Nephron (organoid): ENCODE results near the gene ZNF512B.

Experiments
- H3K27ac Mint-ChIP-seq, 3 experiments: 2 replicates each; pipeline ENCODE4 v1.8.0; 2020; ENCODE audit warnings: mixed read lengths in 3 of 3, mild to moderate bottlenecking in 2 of 3, moderate library complexity in 1 of 3
- H3K27me3 Mint-ChIP-seq: 2 replicates; pipeline ENCODE4 v1.8.0; 2021; ENCODE audit warnings: low read depth, mild to moderate bottlenecking, moderate library complexity, mixed read lengths
- H3K36me3 Mint-ChIP-seq: 2 replicates; pipeline ENCODE4 v1.8.0; 2020; ENCODE audit warnings: low read depth, mixed read lengths
- H3K4me1 Mint-ChIP-seq: 2 replicates; pipeline ENCODE4 v1.8.0; 2020; ENCODE audit warnings: mixed read lengths
- H3K4me3 Mint-ChIP-seq, 3 experiments: 2 replicates each; pipeline ENCODE4 v1.8.0; 2020; ENCODE audit warnings: mild to moderate bottlenecking in 3 of 3, mixed read lengths in 3 of 3, moderate library complexity in 2 of 3
- H3K9me3 Mint-ChIP-seq: 2 replicates; pipeline ENCODE4 v1.8.0; 2020; ENCODE audit warnings: mixed read lengths
- CTCF ChIP-seq, 3 experiments: fragments of 200-600 bp; sonication (generic); IDR thresholded peaks; one replicate each; pipeline ENCODE4 v1.5.0; 2021; ENCODE audit warnings: antibody characterized with exemption in 3 of 3; ENCODE audit not compliant: unreplicated experiment in 3 of 3

The ZNF512B gene

GRCh38 chr20:63970714-63971431 is 1.1 kb upstream of the ZNF512B start:
- Mint-ChIP-seq H3K4me3 (peak overlapping the region; percentile 77 to 81 (median 77)), H3K27me3 (peaks cover 2% of the 10 kb centered on the region), H3K36me3 (peaks cover 8% of the 10 kb centered on the region), H3K27ac (no peak overlapping the region), H3K9me3 (no peaks in the 10 kb centered on the region), H3K4me1 (peaks cover 15% of the 10 kb centered on the region)
- TF ChIP-seq CTCF (IDR thresholded peaks at IDR 0.05; ENCODE audit: unreplicated experiment in 3 of 3), result no peak

- Mint-ChIP-seq H3K4me3 (peak overlapping the region; percentile 87 to 88 (median 87)), H3K27me3 (no peaks in the 10 kb centered on the region), H3K36me3 (peaks cover 10% of the 10 kb centered on the region), H3K9me3 (no peaks in the 10 kb centered on the region), H3K4me1 (peaks cover 15% of the 10 kb centered on the region), H3K27ac (peak overlapping the region in 2 of 3 experiments; percentile 64 to 75)
- no peak for TF ChIP-seq CTCF (IDR thresholded peaks at IDR 0.05; ENCODE audit: unreplicated experiment in 3 of 3)
Measured at GRCh38 chr20:63968928-63969760, 586 bp downstream of the ZNF512B start.

GRCh38 chr20:63968136-63968927 is 1.4 kb downstream of the ZNF512B start:
- H3K27ac Mint-ChIP-seq, result peak overlapping the region in 1 of 3 experiments; percentile 64
- H3K9me3 Mint-ChIP-seq, result no peaks in the 10 kb centered on the region
- peaks cover 10% of the 10 kb centered on the region for H3K36me3 Mint-ChIP-seq
- H3K4me1 Mint-ChIP-seq, result peaks cover 6% of the 10 kb centered on the region
- H3K27me3 Mint-ChIP-seq, result no peaks in the 10 kb centered on the region
- no peak for TF ChIP-seq CTCF (IDR thresholded peaks at IDR 0.05; ENCODE audit: unreplicated experiment in 3 of 3)
- peak overlapping the region; percentile 87 to 88 (median 87) for H3K4me3 Mint-ChIP-seq

GRCh38 chr20:63967330-63968135 is 2.2 kb downstream of the ZNF512B start:
- Mint-ChIP-seq H3K36me3 (peaks cover 14% of the 10 kb centered on the region), H3K27ac (no peak overlapping the region), H3K4me3 (peak overlapping the region; percentile 87 to 88 (median 87)), H3K4me1 (no peaks in the 10 kb centered on the region), H3K27me3 (no peaks in the 10 kb centered on the region), H3K9me3 (no peaks in the 10 kb centered on the region)
- TF ChIP-seq CTCF (IDR thresholded peaks at IDR 0.05; ENCODE audit: unreplicated experiment in 3 of 3), result no peak

GRCh38 chr20:63966944-63967322 is 2.8 kb downstream of the ZNF512B start:
- H3K9me3 Mint-ChIP-seq, result no peaks in the 10 kb centered on the region
- peaks cover 14% of the 10 kb centered on the region for H3K36me3 Mint-ChIP-seq
- no peaks in the 10 kb centered on the region for H3K27me3 Mint-ChIP-seq
- no peaks in the 10 kb centered on the region for H3K4me1 Mint-ChIP-seq
- H3K27ac Mint-ChIP-seq, result no peak overlapping the region
- TF ChIP-seq CTCF (IDR thresholded peaks at IDR 0.05; ENCODE audit: unreplicated experiment in 3 of 3), result no peak
- H3K4me3 Mint-ChIP-seq, result peak overlapping the region; percentile 34 to 87 (median 58)
